Esophagus muscularis mucosa (tissue), 4 donors: ENCODE data around the gene SLC35B4. TPM values are rescaled to one million over a fixed set of nuclear protein-coding genes. Genes with fewer than 3 reads are reported as not detected.

Experiments used
- DNase-seq: peaks from one replicate; pipeline ENCODE4 v3.0.0-alpha.2; 2017; ENCODE audit errors: extremely low spot score
- H3K27ac ChIP-seq, 4 donors: fragments of 200-600 bp; sonication (generic); replicated peaks in 1 of 4; 1 replicate in 3 of 4; 2 replicates in 1 of 4; pipeline ENCODE4 v1.5.1; 2016 to 2019; ENCODE audit warnings: mild to moderate bottlenecking in 1 of 4
- H3K27me3 ChIP-seq, 4 donors: fragments of 200-600 bp; sonication (generic); one replicate each; pipeline versions ENCODE4 v1.5.1 to v1.6.0; 2016 to 2019
- H3K36me3 ChIP-seq, 4 donors: fragments of 200-600 bp; sonication (generic); one replicate each; pipeline ENCODE4 v1.5.1; 2016 to 2019
- H3K4me1 ChIP-seq, 4 donors: fragments of 200-600 bp; sonication (generic); one replicate each; pipeline ENCODE4 v1.5.1; 2016 to 2019
- H3K4me3 ChIP-seq, 4 donors: fragments of 200-600 bp; sonication (generic); 1 replicate in 2 of 4; 2 replicates in 2 of 4; pipeline ENCODE4 v1.5.1; 2016 to 2019; ENCODE audit warnings: mild to moderate bottlenecking in 4 of 4, moderate library complexity in 1 of 4
- H3K9me3 ChIP-seq, 4 donors: fragments of 200-600 bp; sonication (generic); 1 replicate in 3 of 4; 2 replicates in 1 of 4; pipeline ENCODE4 v1.5.1; 2016 to 2019
- EP300 ChIP-seq: sonication (generic); formaldehyde crosslinking; IDR thresholded peaks from one replicate; pipeline ENCODE4 v1.6.1; 2017; ENCODE audit warnings: antibody characterized with exemption
- POLR2A ChIP-seq: fragments of 450-650 bp; IDR thresholded peaks from one replicate; pipeline ENCODE4 v1.6.1; 2017; ENCODE audit warnings: antibody characterized with exemption, moderate library complexity, mild to moderate bottlenecking, low read depth
- POLR2AphosphoS5 ChIP-seq, 2 donors: sonication (generic); formaldehyde crosslinking; IDR thresholded peaks; one replicate each; pipeline ENCODE4 v1.6.1; 2017; ENCODE audit warnings: antibody characterized with exemption in 2 of 2
- WGBS: methylation state at CpG from one replicate; pipeline ENCODE4 v1.1.5; 2018; 5-methylcytosine and 5-hydroxymethylcytosine counted together
- intact Hi-C: fragments of 100-400 bp; cut with DNase I; formaldehyde crosslinking; loops from one replicate; pipeline ENCODE4 v1.15.1; 2023
- total RNA-seq, 4 donors: library from RNA; depleted of rRNA; stranded (reverse); fragments of >200 nt; gene quantifications; one replicate each; pipeline versions ENCODE4 v1.1.0 to v1.2.1, GENCODE V29; 2016
- TF ChIP-seq, protein P1 (sequence below), 3 experiments: fragments of 200-600 bp in 2 of 3; fragments of 450-650 bp in 1 of 3; sonication (generic) in 2 of 3; IDR thresholded peaks; one replicate each; pipeline ENCODE4 v1.5.1; 2017 to 2019; ENCODE audit warnings: antibody characterized with exemption in 3 of 3, mild to moderate bottlenecking in 2 of 3, moderate library complexity in 1 of 3

Gene SLC35B4
- total RNA-seq, 4 donors from 2014 or later, result 6.6 to 8.6 (median 7.9) TPM

DNA sequence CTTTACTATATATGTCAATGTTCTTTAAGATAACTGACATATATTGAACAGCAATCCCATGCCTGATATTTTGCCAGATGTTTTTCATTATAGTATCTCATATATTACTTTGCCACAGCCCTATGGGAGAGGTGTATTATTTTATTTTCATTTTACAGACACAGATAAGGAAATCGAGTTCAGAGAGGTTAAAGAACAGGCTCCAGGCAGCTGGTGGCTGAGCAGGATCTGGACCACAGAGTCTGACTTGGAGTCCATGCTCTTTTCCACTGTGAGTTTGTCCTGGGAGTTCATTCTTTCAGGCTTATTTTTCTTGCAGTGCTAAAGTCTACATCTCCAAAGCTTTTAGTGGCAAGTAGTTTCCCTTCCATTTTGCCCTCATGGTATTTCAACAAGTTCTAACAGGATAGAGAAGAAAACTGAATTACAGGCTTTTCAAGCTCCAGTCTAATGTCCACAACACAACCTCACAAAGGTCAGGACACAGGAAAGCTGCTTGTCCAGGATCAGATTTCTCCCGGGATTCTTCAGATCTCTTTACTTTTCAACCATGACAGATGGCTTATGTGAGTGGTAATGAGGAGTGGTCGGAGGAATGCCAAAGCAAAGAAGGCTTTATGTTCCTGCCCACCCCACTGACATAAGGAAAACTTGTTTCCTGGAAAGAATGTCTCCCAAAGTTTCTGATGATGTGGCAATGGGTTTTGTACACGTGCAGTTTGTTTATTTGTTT, 13.1 kb upstream of the SLC35B4 start:
- intact Hi-C loops, result no loop called here
- no peak overlapping the region for H3K4me3 ChIP-seq
- no peaks in the 10 kb centered on the region for H3K9me3 ChIP-seq
- H3K4me1 ChIP-seq, result no peaks in the 10 kb centered on the region
- TF ChIP-seq, protein P1, sequence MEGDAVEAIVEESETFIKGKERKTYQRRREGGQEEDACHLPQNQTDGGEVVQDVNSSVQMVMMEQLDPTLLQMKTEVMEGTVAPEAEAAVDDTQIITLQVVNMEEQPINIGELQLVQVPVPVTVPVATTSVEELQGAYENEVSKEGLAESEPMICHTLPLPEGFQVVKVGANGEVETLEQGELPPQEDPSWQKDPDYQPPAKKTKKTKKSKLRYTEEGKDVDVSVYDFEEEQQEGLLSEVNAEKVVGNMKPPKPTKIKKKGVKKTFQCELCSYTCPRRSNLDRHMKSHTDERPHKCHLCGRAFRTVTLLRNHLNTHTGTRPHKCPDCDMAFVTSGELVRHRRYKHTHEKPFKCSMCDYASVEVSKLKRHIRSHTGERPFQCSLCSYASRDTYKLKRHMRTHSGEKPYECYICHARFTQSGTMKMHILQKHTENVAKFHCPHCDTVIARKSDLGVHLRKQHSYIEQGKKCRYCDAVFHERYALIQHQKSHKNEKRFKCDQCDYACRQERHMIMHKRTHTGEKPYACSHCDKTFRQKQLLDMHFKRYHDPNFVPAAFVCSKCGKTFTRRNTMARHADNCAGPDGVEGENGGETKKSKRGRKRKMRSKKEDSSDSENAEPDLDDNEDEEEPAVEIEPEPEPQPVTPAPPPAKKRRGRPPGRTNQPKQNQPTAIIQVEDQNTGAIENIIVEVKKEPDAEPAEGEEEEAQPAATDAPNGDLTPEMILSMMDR (IDR thresholded peaks at IDR 0.05), result no peak
- TF ChIP-seq EP300, result no peak
- no peak for TF ChIP-seq POLR2AphosphoS5 (IDR thresholded peaks at IDR 0.05)
- TF ChIP-seq POLR2A, result no peak
- H3K36me3 ChIP-seq, result no peaks in the 10 kb centered on the region
- 35% methylated on average over 4 of the region's 4 CpGs for WGBS
- no peak for DNase-seq
- no peak overlapping the region for H3K27ac ChIP-seq
- H3K27me3 ChIP-seq, result peaks cover 0 to 16% (median 0%) of the 10 kb centered on the region in 4 donors

DNA sequence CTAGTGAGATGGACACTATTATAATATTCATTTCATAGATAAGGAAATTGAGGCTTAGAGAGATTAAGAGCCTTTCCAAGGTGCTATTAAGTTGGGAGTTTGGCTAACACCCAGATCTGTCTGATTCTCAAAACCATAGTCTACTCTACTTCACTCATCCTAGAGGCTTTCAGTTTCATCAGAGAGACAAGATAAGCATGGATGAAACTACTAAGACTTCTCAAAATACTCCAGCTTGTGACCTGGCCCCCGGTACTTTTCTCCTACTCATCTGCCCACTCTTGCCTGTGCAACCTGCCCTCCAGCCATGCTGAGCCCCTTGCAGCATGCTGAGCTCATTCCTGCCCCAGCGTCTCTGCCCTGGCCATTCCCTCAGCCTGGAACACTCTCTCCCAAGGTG, 12.2 kb upstream of the SLC35B4 start:
- Histone ChIP-seq H3K36me3 (no peaks in the 10 kb centered on the region), H3K27me3 (peaks cover 0 to 9% (median 0%) of the 10 kb centered on the region in 4 donors), H3K4me3 (no peak overlapping the region), H3K4me1 (no peaks in the 10 kb centered on the region), H3K27ac (no peak overlapping the region), H3K9me3 (no peaks in the 10 kb centered on the region)
- intact Hi-C loops, result no loop called here
- no peak for DNase-seq
- WGBS, result 40% methylated on average over 2 of the region's 2 CpGs
- TF ChIP-seq EP300, result no peak

DNA sequence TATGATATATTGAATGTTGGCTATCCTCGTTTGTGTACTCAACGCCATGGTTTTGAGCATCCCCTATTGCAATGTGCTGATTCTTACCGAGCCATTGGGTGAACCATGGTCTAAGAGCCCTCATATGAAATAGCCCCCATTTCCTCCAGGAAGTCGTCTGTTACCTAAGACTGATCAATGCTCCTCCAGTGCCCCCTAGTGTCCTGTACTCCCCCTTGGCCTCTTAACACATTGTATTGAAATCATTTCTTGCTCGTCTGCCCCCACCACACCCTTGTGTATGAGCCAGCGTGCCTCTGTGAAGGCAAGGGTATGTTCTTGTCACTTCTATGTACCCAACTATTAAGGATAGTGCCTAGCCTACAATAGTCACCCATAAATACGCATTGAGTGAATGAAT, 11.2 kb upstream of the SLC35B4 start:
- intact Hi-C loops, result no loop called here
- no peak overlapping the region for H3K4me3 ChIP-seq
- 33% methylated on average over 7 of the region's 7 CpGs for WGBS

DNA sequence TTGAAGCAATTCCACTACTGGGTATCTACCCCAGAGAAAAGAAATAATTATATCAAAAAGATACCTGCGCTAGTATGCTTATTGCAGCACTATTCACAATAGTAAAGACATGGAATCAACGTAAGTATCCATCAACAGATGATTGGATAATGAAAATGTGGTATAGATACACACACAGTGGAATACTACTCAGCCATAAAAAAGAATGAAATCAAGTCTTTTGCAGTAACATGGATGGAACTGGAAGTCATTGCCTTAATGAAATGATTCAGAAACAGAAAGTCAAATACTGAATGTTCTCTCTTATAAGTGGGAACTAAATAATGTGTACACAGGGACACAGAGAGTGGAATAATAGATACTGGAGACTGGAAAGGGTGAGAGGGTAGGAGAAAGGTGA, 7.4 kb upstream of the SLC35B4 start:
- no peak for TF ChIP-seq POLR2A
- TF ChIP-seq, protein P1 (IDR thresholded peaks at IDR 0.05), result no peak
- TF ChIP-seq POLR2AphosphoS5 (IDR thresholded peaks at IDR 0.05), result no peak
- TF ChIP-seq EP300, result no peak
- no peaks in the 10 kb centered on the region for H3K36me3 ChIP-seq
- DNase-seq, result no peak
- WGBS, result 90% methylated on average over 2 of the region's 2 CpGs
- no peak overlapping the region for H3K27ac ChIP-seq
- no peak overlapping the region for H3K4me3 ChIP-seq
- H3K9me3 ChIP-seq, result no peaks in the 10 kb centered on the region
- intact Hi-C loops, result loop anchor here (5.0 kb wide), 1 partner anchor 192 kb away; no protein-coding TSS in a partner anchor
- no peaks in the 10 kb centered on the region for H3K27me3 ChIP-seq
- H3K4me1 ChIP-seq, result no peaks in the 10 kb centered on the region

More for the DNA sequence above, 11.2 kb upstream of the SLC35B4 start:
- TF ChIP-seq EP300, result no peak
- TF ChIP-seq, protein P1 (IDR thresholded peaks at IDR 0.05), result peak; percentile 35 to 44 (median 44)
- no peak for TF ChIP-seq POLR2A
- H3K27me3 ChIP-seq, result peaks cover 0 to 9% (median 0%) of the 10 kb centered on the region in 4 donors
- no peaks in the 10 kb centered on the region for H3K4me1 ChIP-seq
- H3K36me3 ChIP-seq, result no peaks in the 10 kb centered on the region
- no peak for DNase-seq
- no peaks in the 10 kb centered on the region for H3K9me3 ChIP-seq
- H3K27ac ChIP-seq, result no peak overlapping the region

DNA sequence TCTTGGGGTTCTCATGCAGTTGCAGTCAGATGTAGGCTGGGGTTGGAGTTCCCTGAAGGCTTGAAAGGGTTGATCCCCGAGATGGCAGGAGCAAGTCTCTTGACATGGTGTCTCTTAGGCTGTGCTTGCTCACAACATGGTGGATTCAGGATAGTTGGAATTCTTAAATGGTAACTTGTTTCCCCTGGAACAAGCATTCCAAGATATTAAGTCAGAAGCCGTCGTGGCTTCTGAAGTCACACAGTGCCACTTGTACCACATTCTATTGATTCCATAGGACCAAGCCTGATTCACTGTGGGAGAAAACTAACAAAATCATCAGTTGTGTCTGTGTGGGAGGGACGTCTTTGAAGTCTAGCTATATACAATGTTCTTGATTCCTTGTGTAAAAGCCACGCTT, 3.5 kb upstream of the SLC35B4 start:
- Histone ChIP-seq H3K4me1 (peaks cover 5 to 16% (median 10%) of the 10 kb centered on the region in 4 donors), H3K4me3 (no peak overlapping the region), H3K36me3 (no peaks in the 10 kb centered on the region), H3K27ac (no peak overlapping the region), H3K27me3 (no peaks in the 10 kb centered on the region), H3K9me3 (no peaks in the 10 kb centered on the region)
- no peak for TF ChIP-seq POLR2A
- TF ChIP-seq, protein P1 (IDR thresholded peaks at IDR 0.05), result no peak
- no peak for TF ChIP-seq POLR2AphosphoS5 (IDR thresholded peaks at IDR 0.05)
- no peak for TF ChIP-seq EP300
- 85% methylated on average over 5 of the region's 5 CpGs for WGBS
- peak; percentile 45 for DNase-seq
- intact Hi-C loops, result loop anchor here (5.0 kb wide), 1 partner anchor 188 kb away; no protein-coding TSS in a partner anchor
